Vagina (tissue), 2 donors: ENCODE results near the gene SSR1.
"Not testable (repeated sequence)": the region's sequence is repeated elsewhere in the genome, so short reads cannot be mapped to it uniquely, and the experiment has no call there.

Source experiments
- POLR2A ChIP-seq, 2 donors: fragments of 450-650 bp; IDR thresholded peaks; one replicate each; pipeline ENCODE4 v1.6.1; 2017; ENCODE audit warnings: antibody characterized with exemption in 2 of 2, mild to moderate bottlenecking in 2 of 2, moderate library complexity in 2 of 2
- TF ChIP-seq, protein P1 (sequence below), 3 experiments: fragments of 450-650 bp in 2 of 3; fragments of 200-600 bp in 1 of 3; sonication (generic) in 1 of 3; IDR thresholded peaks; one replicate each; pipeline ENCODE4 v1.5.1; 2017 to 2019; ENCODE audit warnings: antibody characterized with exemption in 3 of 3, mild to moderate bottlenecking in 2 of 3, moderate library complexity in 2 of 3

DNA sequence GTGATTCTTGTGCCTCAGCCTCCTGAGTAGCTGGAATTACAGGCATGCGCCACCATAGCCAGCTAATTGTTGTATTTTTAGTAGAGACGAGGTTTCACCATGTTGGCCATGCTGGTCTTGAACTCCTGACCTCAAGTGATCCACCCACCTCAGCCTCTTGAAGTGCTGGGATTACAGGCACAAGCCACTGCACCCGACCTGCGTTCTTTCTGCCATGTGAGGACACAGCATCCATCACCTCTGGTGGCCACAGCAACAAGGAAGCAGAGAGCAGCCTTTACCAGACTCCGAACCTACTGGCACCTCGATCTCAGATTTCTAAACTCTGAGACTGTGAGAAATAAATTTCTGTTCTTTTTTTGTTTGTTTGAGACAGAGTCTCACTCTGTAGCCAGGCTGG lies 8.9 kb upstream of the SSR1 start:
- TF ChIP-seq, protein P1, sequence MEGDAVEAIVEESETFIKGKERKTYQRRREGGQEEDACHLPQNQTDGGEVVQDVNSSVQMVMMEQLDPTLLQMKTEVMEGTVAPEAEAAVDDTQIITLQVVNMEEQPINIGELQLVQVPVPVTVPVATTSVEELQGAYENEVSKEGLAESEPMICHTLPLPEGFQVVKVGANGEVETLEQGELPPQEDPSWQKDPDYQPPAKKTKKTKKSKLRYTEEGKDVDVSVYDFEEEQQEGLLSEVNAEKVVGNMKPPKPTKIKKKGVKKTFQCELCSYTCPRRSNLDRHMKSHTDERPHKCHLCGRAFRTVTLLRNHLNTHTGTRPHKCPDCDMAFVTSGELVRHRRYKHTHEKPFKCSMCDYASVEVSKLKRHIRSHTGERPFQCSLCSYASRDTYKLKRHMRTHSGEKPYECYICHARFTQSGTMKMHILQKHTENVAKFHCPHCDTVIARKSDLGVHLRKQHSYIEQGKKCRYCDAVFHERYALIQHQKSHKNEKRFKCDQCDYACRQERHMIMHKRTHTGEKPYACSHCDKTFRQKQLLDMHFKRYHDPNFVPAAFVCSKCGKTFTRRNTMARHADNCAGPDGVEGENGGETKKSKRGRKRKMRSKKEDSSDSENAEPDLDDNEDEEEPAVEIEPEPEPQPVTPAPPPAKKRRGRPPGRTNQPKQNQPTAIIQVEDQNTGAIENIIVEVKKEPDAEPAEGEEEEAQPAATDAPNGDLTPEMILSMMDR (IDR thresholded peaks at IDR 0.05) = not testable (repeated sequence)
- not testable (repeated sequence) for TF ChIP-seq POLR2A (IDR thresholded peaks at IDR 0.05)
